ACHN (cell line): Measurements from ENCODE around the gene SRRM5.
A peak's percentile ranks its signal among the peaks of the same experiment; 100 is the strongest.

Experiments
- DNase-seq: peaks from one replicate; pipeline ENCODE4 v3.0.0-alpha.2; 2015
- in situ Hi-C: cut with HindIII; loops from 2 replicates; pipeline ENCODE4 v1.10.0; 2017; ENCODE audit warnings: low sequenced_read_pairs, low pct_ligation_motif_present, low pct_unique_long_range_greater_than_20kb

The SRRM5 gene

GRCh38 chr19:43606569-43607229 lies 5.2 kb upstream of the SRRM5 start:
- in situ Hi-C loops = no loop called here
- DNase-seq = no peak

GRCh38 chr19:43607238-43608205 lies 4.4 kb upstream of the SRRM5 start:
- no peak for DNase-seq
- in situ Hi-C loops = no loop called here

- no peak for DNase-seq
- in situ Hi-C loops = no loop called here
Measured at GRCh38 chr19:43609872-43610271, 2.0 kb upstream of the SRRM5 start.

GRCh38 chr19:43610493-43610892 lies 1.4 kb upstream of the SRRM5 start:
- no peak for DNase-seq
- in situ Hi-C loops = no loop called here

GRCh38 chr19:43612374-43612773 lies 486 bp downstream of the SRRM5 start:
- in situ Hi-C loops = no loop called here
- DNase-seq = no peak

- in situ Hi-C loops = no loop called here
- DNase-seq = no peak
Measured at GRCh38 chr19:43616306-43616705, 4.4 kb downstream of the SRRM5 start.

GRCh38 chr19:43616954-43617353 lies 5.1 kb downstream of the SRRM5 start:
- no peak for DNase-seq
- in situ Hi-C loops = no loop called here

GRCh38 chr19:43618921-43619261 lies 7.0 kb downstream of the SRRM5 start:
- peak; percentile 11 for DNase-seq
- in situ Hi-C loops = no loop called here

- peak; percentile 83 for DNase-seq
- in situ Hi-C loops = no loop called here
Measured at GRCh38 chr19:43619262-43620060, 7.6 kb downstream of the SRRM5 start, which contains the start of gene ZNF428. Gene ZNF428, minus strand, starts transcription at chr19:43619629. Its CDS starts 5,325 bp downstream, at chr19:43614304.

- DNase-seq = no peak
Measured at GRCh38 chr19:43620061-43621001, 8.4 kb downstream of the SRRM5 start.

GRCh38 chr19:43622070-43622469 lies 10.2 kb downstream of the SRRM5 start:
- in situ Hi-C loops = no loop called here

More at GRCh38 chr19:43620061-43621001, 8.4 kb downstream of the SRRM5 start:
- in situ Hi-C loops = no loop called here

GRCh38 chr19:43622956-43623355 lies 11.1 kb downstream of the SRRM5 start:
- in situ Hi-C loops = no loop called here
- DNase-seq = no peak

More at GRCh38 chr19:43622070-43622469, 10.2 kb downstream of the SRRM5 start:
- no peak for DNase-seq

GRCh38 chr19:43623889-43624670 lies 12.2 kb downstream of the SRRM5 start:
- in situ Hi-C loops = no loop called here
- no peak for DNase-seq

GRCh38 chr19:43624933-43625332 lies 13.0 kb downstream of the SRRM5 start:
- in situ Hi-C loops = no loop called here
- DNase-seq = no peak

GRCh38 chr19:43625918-43626579 lies 14.2 kb downstream of the SRRM5 start:
- no peak for DNase-seq
- in situ Hi-C loops = no loop called here

GRCh38 chr19:43626838-43627237 lies 14.9 kb downstream of the SRRM5 start:
- in situ Hi-C loops = no loop called here
- no peak for DNase-seq
